ENCODE measurements around the gene KREMEN1.
A peak's percentile ranks its signal among the peaks of the same experiment; 100 is the strongest.

KREMEN1 gene

GRCh38 chr22:29124777-29125442, 52.1 kb downstream of the KREMEN1 start:
- no peak for DNase-seq (ENCODE audit: extremely low spot score, insufficient read length, low read depth)
- FAIRE-seq = no peak

- DNase-seq (ENCODE audit: extremely low spot score, insufficient read length, low read depth) (no peak), FAIRE-seq (no peak)
Measured at GRCh38 chr22:29125443-29125778, 52.6 kb downstream of the KREMEN1 start.

GRCh38 chr22:29125844-29126243, 53.0 kb downstream of the KREMEN1 start:
- FAIRE-seq (no peak), DNase-seq (ENCODE audit: extremely low spot score, insufficient read length, low read depth) (no peak)

- FAIRE-seq (peak; percentile 15), DNase-seq (ENCODE audit: extremely low spot score, insufficient read length, low read depth) (no peak)
Measured at GRCh38 chr22:29126670-29127395, 54.0 kb downstream of the KREMEN1 start.

- FAIRE-seq = no peak
- DNase-seq (ENCODE audit: extremely low spot score, insufficient read length, low read depth) = no peak
Measured at GRCh38 chr22:29128891-29129807, 56.3 kb downstream of the KREMEN1 start.

- DNase-seq (ENCODE audit: extremely low spot score, insufficient read length, low read depth) = no peak
- no peak for FAIRE-seq
Measured at GRCh38 chr22:29129808-29130140, 56.9 kb downstream of the KREMEN1 start.

GRCh38 chr22:29130476-29130875, 57.6 kb downstream of the KREMEN1 start:
- no peak for DNase-seq (ENCODE audit: extremely low spot score, insufficient read length, low read depth)
- no peak for FAIRE-seq

- FAIRE-seq (no peak), DNase-seq (ENCODE audit: extremely low spot score, insufficient read length, low read depth) (no peak)
Measured at GRCh38 chr22:29133603-29134133, 60.8 kb downstream of the KREMEN1 start.

- FAIRE-seq = no peak
- DNase-seq (ENCODE audit: extremely low spot score, insufficient read length, low read depth) = no peak
Measured at GRCh38 chr22:29134448-29134847, 61.6 kb downstream of the KREMEN1 start.

- FAIRE-seq (no peak), DNase-seq (ENCODE audit: extremely low spot score, insufficient read length, low read depth) (no peak)
Measured at GRCh38 chr22:29136782-29137700, 64.2 kb downstream of the KREMEN1 start.

- DNase-seq (ENCODE audit: extremely low spot score, insufficient read length, low read depth) (no peak), FAIRE-seq (no peak)
Measured at GRCh38 chr22:29138556-29139305, 65.9 kb downstream of the KREMEN1 start.

- DNase-seq (ENCODE audit: extremely low spot score, insufficient read length, low read depth) (no peak), FAIRE-seq (no peak)
Measured at GRCh38 chr22:29139965-29140782, 67.3 kb downstream of the KREMEN1 start.

GRCh38 chr22:29141078-29141688, 68.3 kb downstream of the KREMEN1 start:
- DNase-seq (ENCODE audit: extremely low spot score, insufficient read length, low read depth) (no peak), FAIRE-seq (no peak)

- no peak for FAIRE-seq
- DNase-seq (ENCODE audit: extremely low spot score, insufficient read length, low read depth) = no peak
Measured at GRCh38 chr22:29142116-29142515, 69.3 kb downstream of the KREMEN1 start.

- no peak for DNase-seq (ENCODE audit: extremely low spot score, insufficient read length, low read depth)
- no peak for FAIRE-seq
Measured at GRCh38 chr22:29143941-29144785, 71.3 kb downstream of the KREMEN1 start.

GRCh38 chr22:29144786-29145160, 71.9 kb downstream of the KREMEN1 start:
- no peak for DNase-seq (ENCODE audit: extremely low spot score, insufficient read length, low read depth)
- no peak for FAIRE-seq
